Calu3 (cell line): Measurements from ENCODE around the gene HBE1. TPM values are rescaled to one million over a fixed set of nuclear protein-coding genes. Genes with fewer than 3 reads are reported as not detected.
"Not testable (repeated sequence)": the region's sequence is repeated elsewhere in the genome, so short reads cannot be mapped to it uniquely, and the experiment has no call there.

ENCODE experiments used
- BruUV-seq: library from RNA; stranded (reverse); fragments of 400-500 nt; replicated peaks from 2 replicates; lab custom pipeline; 2021; lab: Mats Ljungman, UMichigan
- CTCF ChIA-PET: fragments of 300-600 bp; sonication (Branson Sonifier 250); formaldehyde crosslinking; loops from one replicate; lab custom pipeline; 2022; ENCODE audit warnings: antibody characterized with exemption; lab: Charles Lee
- DNase-seq: peaks from one replicate; pipeline ENCODE4 v3.0.0; 2022
- H3K27ac Mint-ChIP-seq: one replicate; pipeline ENCODE4 v1.8.0; 2022; ENCODE audit warnings: mixed read lengths; ENCODE audit not compliant: unreplicated experiment
- H3K27me3 Mint-ChIP-seq: one replicate; pipeline ENCODE4 v1.8.0; 2022; ENCODE audit warnings: mixed read lengths; ENCODE audit not compliant: unreplicated experiment
- H3K36me3 Mint-ChIP-seq: one replicate; pipeline ENCODE4 v1.8.0; 2022; ENCODE audit warnings: mild to moderate bottlenecking, moderate library complexity, mixed read lengths; ENCODE audit not compliant: insufficient read depth, unreplicated experiment
- H3K4me1 Mint-ChIP-seq: one replicate; pipeline ENCODE4 v1.8.0; 2022; ENCODE audit warnings: mild to moderate bottlenecking, low read depth, mixed read lengths; ENCODE audit not compliant: unreplicated experiment
- H3K4me3 Mint-ChIP-seq: one replicate; pipeline ENCODE4 v1.8.0; 2022; ENCODE audit warnings: mild to moderate bottlenecking, low read depth, moderate library complexity, mixed read lengths; ENCODE audit not compliant: unreplicated experiment
- H3K9me3 Mint-ChIP-seq: one replicate; pipeline ENCODE4 v1.8.0; 2022; ENCODE audit warnings: low read depth, mixed read lengths; ENCODE audit not compliant: unreplicated experiment
- CTCF ChIP-seq: fragments of 200-600 bp; IDR thresholded peaks from one replicate; pipeline ENCODE4 v1.8.0; 2022; ENCODE audit warnings: antibody characterized with exemption; ENCODE audit not compliant: unreplicated experiment
- intact Hi-C: fragments of 100-400 bp; cut with micrococcal nuclease; formaldehyde crosslinking; loops from one replicate; pipeline ENCODE4 v1.10.0; 2022; ENCODE audit not compliant: unreplicated experiment
- total RNA-seq: library from RNA; stranded (reverse); gene quantifications from 2 replicates; pipeline ENCODE4 v1.2.3, GENCODE V29; 2022

The HBE1 gene
- total RNA-seq, 1 experiment from 2014 or later: not detected

- BruUV-seq: no TSS peak
- H3K4me3 Mint-ChIP-seq: no peak overlapping the region
Measured at GRCh38 chr11:5300251-5300650, 30.5 kb upstream of the HBE1 start.

DNA sequence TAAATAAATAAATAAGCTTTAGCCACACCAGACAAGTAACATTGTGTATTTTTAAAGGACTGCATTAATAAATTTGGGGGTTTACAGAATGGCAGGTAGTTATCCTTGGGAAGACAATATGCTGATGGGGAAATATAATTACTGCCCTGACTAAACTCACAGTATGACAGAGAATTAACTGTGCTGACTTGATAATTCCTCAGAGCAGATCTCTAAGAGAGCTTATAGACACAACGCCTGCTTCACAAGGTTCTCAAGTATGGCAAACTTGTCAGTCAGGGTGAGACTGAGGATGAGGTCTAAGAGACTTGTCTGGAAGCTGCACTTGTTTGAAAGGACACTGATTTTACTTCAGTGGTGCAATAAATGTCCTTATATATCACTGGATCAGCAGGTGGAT lies 28.7 kb upstream of the HBE1 start:
- CTCF ChIA-PET: no interaction called here
- intact Hi-C loops: no loop called here
- TF ChIP-seq CTCF: no peak
- no peak overlapping the region for H3K27ac Mint-ChIP-seq
- DNase-seq: no peak
- no peak overlapping the region for H3K4me3 Mint-ChIP-seq
- H3K4me1 Mint-ChIP-seq: no peaks in the 10 kb centered on the region
- H3K27me3 Mint-ChIP-seq: peaks cover 41% of the 10 kb centered on the region
- no TSS peak for BruUV-seq
- H3K9me3 Mint-ChIP-seq: peaks cover 4% of the 10 kb centered on the region
- no peaks in the 10 kb centered on the region for H3K36me3 Mint-ChIP-seq

More at GRCh38 chr11:5300251-5300650, 30.5 kb upstream of the HBE1 start:
- Mint-ChIP-seq H3K4me1 (no peaks in the 10 kb centered on the region), H3K27ac (no peak overlapping the region), H3K36me3 (no peaks in the 10 kb centered on the region), H3K9me3 (peaks cover 4% of the 10 kb centered on the region), H3K27me3 (peaks cover 57% of the 10 kb centered on the region)
- intact Hi-C loops: no loop called here
- DNase-seq: no peak
- CTCF ChIA-PET: no interaction called here
- no peak for TF ChIP-seq CTCF

DNA sequence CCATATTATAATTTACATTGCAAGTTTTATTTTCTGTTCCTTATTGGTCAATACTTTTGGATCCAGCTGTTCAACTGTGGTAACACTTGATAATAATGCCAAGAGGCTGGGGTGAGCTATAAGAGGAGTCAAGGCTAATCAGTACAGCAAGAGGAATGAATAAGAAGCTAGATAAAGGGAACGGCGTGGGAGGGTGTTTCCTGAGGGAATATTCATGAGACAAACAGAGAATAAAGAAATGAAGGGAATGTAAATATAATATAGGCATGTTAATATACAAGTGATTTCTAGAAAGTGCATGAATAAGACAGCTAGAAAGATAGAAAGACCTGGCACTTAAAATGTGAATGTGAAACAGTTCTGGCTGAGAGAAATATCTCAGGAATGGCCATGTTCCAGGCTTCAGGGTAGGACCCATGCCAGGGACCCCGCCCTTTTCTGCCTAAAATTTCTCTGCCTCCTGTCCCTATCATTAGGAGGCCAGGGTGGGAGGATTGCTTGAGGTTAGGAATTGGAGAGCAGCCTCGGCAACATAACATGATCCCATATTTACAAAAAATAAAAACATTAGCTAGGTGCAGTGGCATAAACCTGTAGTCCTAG lies 28.1 kb upstream of the HBE1 start:
- CTCF ChIA-PET: no interaction called here
- no peak overlapping the region for H3K27ac Mint-ChIP-seq
- H3K9me3 Mint-ChIP-seq: peaks cover 4% of the 10 kb centered on the region
- no peaks in the 10 kb centered on the region for H3K4me1 Mint-ChIP-seq
- H3K36me3 Mint-ChIP-seq: no peaks in the 10 kb centered on the region
- H3K27me3 Mint-ChIP-seq: peaks cover 41% of the 10 kb centered on the region
- no peak for TF ChIP-seq CTCF
- DNase-seq: no peak
- no peak overlapping the region for H3K4me3 Mint-ChIP-seq
- intact Hi-C loops: no loop called here
- no TSS peak for BruUV-seq

DNA sequence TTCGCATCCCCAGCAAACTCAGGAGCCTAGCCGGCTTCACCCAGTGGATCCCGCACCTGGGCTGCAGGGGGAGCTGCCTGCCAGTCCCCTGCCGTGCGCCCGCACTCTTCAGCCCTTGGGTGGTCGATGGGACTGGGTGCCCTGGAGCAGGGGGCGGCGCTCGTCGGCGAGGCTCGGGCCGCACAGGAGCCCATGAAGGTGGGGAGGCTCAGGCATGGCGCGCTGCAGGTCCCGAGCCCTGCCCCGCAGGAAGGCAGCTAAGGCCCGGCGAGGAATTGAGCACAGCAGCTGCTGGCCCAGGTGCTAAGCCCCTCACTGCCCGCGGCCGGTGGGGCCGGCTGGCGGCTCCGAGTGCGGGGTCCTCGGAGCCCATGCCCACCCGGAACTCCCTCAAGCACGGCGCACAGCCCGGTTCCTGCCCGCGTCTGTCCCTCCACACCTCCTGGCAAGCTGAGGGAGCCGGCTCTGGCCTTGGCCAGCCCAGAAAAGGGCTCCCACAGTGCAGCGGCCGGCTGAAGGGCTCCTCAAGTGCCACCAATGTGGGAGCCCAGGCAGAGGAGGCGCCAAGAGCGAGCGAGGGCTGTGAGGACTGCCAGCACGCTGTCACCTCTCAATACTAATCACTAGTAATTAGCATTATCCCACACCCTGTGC lies 24.7 kb upstream of the HBE1 start:
- H3K36me3 Mint-ChIP-seq, BruUV-seq, H3K4me1 Mint-ChIP-seq, H3K4me3 Mint-ChIP-seq, DNase-seq, CTCF ChIA-PET, intact Hi-C loops, H3K9me3 Mint-ChIP-seq, H3K27ac Mint-ChIP-seq: not testable (repeated sequence)
- peaks cover 18% of the 10 kb centered on the region for H3K27me3 Mint-ChIP-seq

DNA sequence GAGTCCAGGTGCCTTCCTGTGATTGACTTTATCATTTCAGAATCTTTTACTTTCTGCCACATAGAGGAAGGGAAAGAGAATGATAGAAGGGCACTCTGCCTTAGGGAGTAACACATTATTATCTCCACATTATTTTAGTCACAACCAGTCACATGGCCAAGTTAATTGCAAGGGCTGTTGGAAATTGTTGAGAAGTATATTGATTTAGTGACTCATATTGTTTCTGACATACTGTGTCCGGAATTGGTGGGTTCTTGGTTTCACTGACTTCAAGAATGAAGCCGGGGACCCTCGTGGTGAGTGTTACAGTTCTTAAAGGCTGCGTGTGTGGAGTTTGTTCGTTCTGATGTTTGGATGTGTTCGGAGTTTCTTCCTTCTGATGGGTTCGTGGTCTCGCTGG lies 23.3 kb upstream of the HBE1 start:
- Mint-ChIP-seq H3K27ac (no peak overlapping the region), H3K27me3 (peaks cover 11% of the 10 kb centered on the region), H3K36me3 (no peaks in the 10 kb centered on the region), H3K4me3 (no peak overlapping the region), H3K4me1 (no peaks in the 10 kb centered on the region), H3K9me3 (no peaks in the 10 kb centered on the region)
- intact Hi-C loops: no loop called here
- CTCF ChIA-PET: no interaction called here
- no peak for TF ChIP-seq CTCF
- BruUV-seq: no TSS peak
- DNase-seq: no peak
